ENCODE measurements around the gene KCNK7.

Gene KCNK7

DNA sequence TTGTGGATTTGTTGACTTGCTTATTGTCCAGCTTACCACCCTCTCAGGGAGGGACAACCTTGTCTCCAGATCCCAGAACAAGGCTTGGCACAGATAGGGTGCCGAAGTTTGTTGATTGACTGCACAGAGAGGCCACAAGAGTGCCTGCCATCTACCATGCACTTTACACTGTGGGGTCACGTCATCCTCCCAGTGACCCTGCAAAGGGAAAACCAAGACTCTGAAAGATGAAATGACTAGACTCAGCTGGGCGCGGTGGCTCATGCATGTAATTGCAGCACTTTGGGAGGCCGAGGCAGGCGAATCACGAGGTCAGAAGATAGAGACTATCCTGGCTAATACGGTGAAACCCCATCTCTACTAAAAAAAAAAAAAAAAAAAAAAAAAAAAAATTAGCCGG, 32.8 kb downstream of the KCNK7 start:
- H3K79me1 ChIP-seq (ENCODE audit: low read length): peaks cover 23% of the 10 kb centered on the region
- no peak overlapping the region for H3K23ac ChIP-seq (ENCODE audit: low read length)
- H4K8ac ChIP-seq (ENCODE audit: low read depth, low read length): no peak overlapping the region
- no peak overlapping the region for H3K4ac ChIP-seq (ENCODE audit: low read depth, low read length)
- no peaks in the 10 kb centered on the region for H3K36me3 ChIP-seq (ENCODE audit: control insufficient read depth in 1 of 2, insufficient read depth in 2 of 2, low read length in 2 of 2)
- H4K12ac ChIP-seq (ENCODE audit: low read depth, low read length): no peak overlapping the region
- no peak overlapping the region for H2BK5ac ChIP-seq (ENCODE audit: low read depth, low read length, poor library complexity)
- no CpG with 5 or more reads among the region's 9 CpGs for WGBS (ENCODE audit: extremely low coverage, insufficient coverage, insufficient read length)
- H3K27me3 ChIP-seq (ENCODE audit: insufficient read depth, low read length): no peaks in the 10 kb centered on the region
- no peak overlapping the region for H3K18ac ChIP-seq (ENCODE audit: low read length)
- H3K9ac ChIP-seq (ENCODE audit: low read length): no peak overlapping the region
- peak in 1 of 2 donors; percentile 31 for DNase-seq
- H3K27ac ChIP-seq (ENCODE audit: low read depth, low read length): no peak overlapping the region
- no peak overlapping the region for H2AFZ ChIP-seq (ENCODE audit: insufficient read depth, low read length, poor library complexity)
- no peak overlapping the region for H4K91ac ChIP-seq (ENCODE audit: low read depth, low read length)
- peaks cover 6% of the 10 kb centered on the region for H3K79me2 ChIP-seq (ENCODE audit: control insufficient read depth, insufficient read depth, low read length, poor library complexity)
- no peak overlapping the region for H2BK120ac ChIP-seq (ENCODE audit: insufficient read depth, low read length, poor library complexity)
- H3K9me3 ChIP-seq (ENCODE audit: insufficient read depth, low read depth, low read length): no peaks in the 10 kb centered on the region
- H3K4me3 ChIP-seq (ENCODE audit: low read depth, low read length): no peak overlapping the region
- no peak overlapping the region for H2AK5ac ChIP-seq (ENCODE audit: low read length)
- H3K4me2 ChIP-seq (ENCODE audit: low read length): no peak overlapping the region
- H3K4me1 ChIP-seq (ENCODE audit: control insufficient read depth in 1 of 2, insufficient read depth in 2 of 2, low read length in 2 of 2): peaks cover 18 to 27% of the 10 kb centered on the region in 2 experiments
- no peak overlapping the region for H3K14ac ChIP-seq (ENCODE audit: low read length)
- no peak overlapping the region for H2BK12ac ChIP-seq (ENCODE audit: low read length)

DNA sequence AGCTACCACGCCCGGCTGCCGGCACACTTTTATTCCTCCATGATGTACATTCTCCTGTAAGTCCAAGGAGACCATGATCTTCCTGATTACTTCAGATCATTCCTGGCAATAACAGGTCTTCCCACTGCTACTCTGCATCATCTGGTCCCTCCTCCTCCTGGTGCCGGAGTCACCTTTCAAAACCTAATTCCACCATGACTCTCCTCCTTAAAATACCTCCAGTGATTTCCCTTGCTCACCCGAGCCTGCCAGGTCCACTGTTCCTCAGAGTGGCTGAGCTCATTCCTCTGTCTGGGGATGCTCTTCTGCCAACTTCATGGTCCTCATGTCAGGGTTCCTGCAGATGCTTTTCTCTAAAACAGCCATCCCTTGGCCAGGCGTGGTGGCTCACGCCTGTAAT, 33.6 kb downstream of the KCNK7 start:
- Histone ChIP-seq H4K12ac (ENCODE audit: low read depth, low read length) (no peak overlapping the region), H3K14ac (ENCODE audit: low read length) (no peak overlapping the region), H3K18ac (ENCODE audit: low read length) (no peak overlapping the region), H3K4me3 (ENCODE audit: low read depth, low read length) (no peak overlapping the region), H3K9ac (ENCODE audit: low read length) (no peak overlapping the region), H2BK12ac (ENCODE audit: low read length) (no peak overlapping the region), H3K4me2 (ENCODE audit: low read length) (no peak overlapping the region), H4K91ac (ENCODE audit: low read depth, low read length) (no peak overlapping the region), H2AK5ac (ENCODE audit: low read length) (no peak overlapping the region), H3K4ac (ENCODE audit: low read depth, low read length) (no peak overlapping the region), H2AFZ (ENCODE audit: insufficient read depth, low read length, poor library complexity) (no peak overlapping the region), H2BK5ac (ENCODE audit: low read depth, low read length, poor library complexity) (no peak overlapping the region), H3K79me1 (ENCODE audit: low read length) (peaks cover 27% of the 10 kb centered on the region), H3K27ac (ENCODE audit: low read depth, low read length) (no peak overlapping the region), H3K36me3 (ENCODE audit: control insufficient read depth in 1 of 2, insufficient read depth in 2 of 2, low read length in 2 of 2) (no peaks in the 10 kb centered on the region), H3K9me3 (ENCODE audit: insufficient read depth, low read depth, low read length) (no peaks in the 10 kb centered on the region), H3K27me3 (ENCODE audit: insufficient read depth, low read length) (no peaks in the 10 kb centered on the region), H4K8ac (ENCODE audit: low read depth, low read length) (no peak overlapping the region), H3K79me2 (ENCODE audit: control insufficient read depth, insufficient read depth, low read length, poor library complexity) (peaks cover 6% of the 10 kb centered on the region), H3K4me1 (ENCODE audit: control insufficient read depth in 1 of 2, insufficient read depth in 2 of 2, low read length in 2 of 2) (peaks cover 24 to 33% of the 10 kb centered on the region in 2 experiments), H2BK120ac (ENCODE audit: insufficient read depth, low read length, poor library complexity) (no peak overlapping the region), H3K23ac (ENCODE audit: low read length) (no peak overlapping the region)
- DNase-seq: no peak
- no CpG with 5 or more reads among the region's 7 CpGs for WGBS (ENCODE audit: extremely low coverage, insufficient coverage, insufficient read length)

GRCh38 chr11:65560555-65561418, 34.8 kb downstream of the KCNK7 start:
- Histone ChIP-seq H3K36me3 (ENCODE audit: control insufficient read depth in 1 of 2, insufficient read depth in 2 of 2, low read length in 2 of 2) (no peaks in the 10 kb centered on the region), H2BK12ac (ENCODE audit: low read length) (peak overlapping the region; percentile 47), H2AFZ (ENCODE audit: insufficient read depth, low read length, poor library complexity) (no peak overlapping the region), H3K18ac (ENCODE audit: low read length) (peak overlapping the region; percentile 46), H3K4me1 (ENCODE audit: control insufficient read depth in 1 of 2, insufficient read depth in 2 of 2, low read length in 2 of 2) (peaks cover 25 to 38% of the 10 kb centered on the region in 2 experiments), H4K12ac (ENCODE audit: low read depth, low read length) (no peak overlapping the region), H3K27ac (ENCODE audit: low read depth, low read length) (peak overlapping the region; percentile 52), H3K27me3 (ENCODE audit: insufficient read depth, low read length) (no peaks in the 10 kb centered on the region), H3K14ac (ENCODE audit: low read length) (no peak overlapping the region), H2AK5ac (ENCODE audit: low read length) (peak overlapping the region; percentile 71), H3K23ac (ENCODE audit: low read length) (no peak overlapping the region), H3K79me2 (ENCODE audit: control insufficient read depth, insufficient read depth, low read length, poor library complexity) (peaks cover 6% of the 10 kb centered on the region), H3K9ac (ENCODE audit: low read length) (no peak overlapping the region), H4K91ac (ENCODE audit: low read depth, low read length) (peak overlapping the region; percentile 61), H2BK5ac (ENCODE audit: low read depth, low read length, poor library complexity) (no peak overlapping the region), H3K79me1 (ENCODE audit: low read length) (peaks cover 27% of the 10 kb centered on the region), H2BK120ac (ENCODE audit: insufficient read depth, low read length, poor library complexity) (no peak overlapping the region), H4K8ac (ENCODE audit: low read depth, low read length) (peak overlapping the region; percentile 1), H3K4me2 (ENCODE audit: low read length) (peak overlapping the region; percentile 3), H3K9me3 (ENCODE audit: insufficient read depth, low read depth, low read length) (no peaks in the 10 kb centered on the region), H3K4me3 (ENCODE audit: low read depth, low read length) (no peak overlapping the region), H3K4ac (ENCODE audit: low read depth, low read length) (no peak overlapping the region)
- peak in 1 of 2 donors; percentile 28 for DNase-seq
- WGBS (ENCODE audit: extremely low coverage, insufficient coverage, insufficient read length): no CpG with 5 or more reads among the region's 15 CpGs

DNA sequence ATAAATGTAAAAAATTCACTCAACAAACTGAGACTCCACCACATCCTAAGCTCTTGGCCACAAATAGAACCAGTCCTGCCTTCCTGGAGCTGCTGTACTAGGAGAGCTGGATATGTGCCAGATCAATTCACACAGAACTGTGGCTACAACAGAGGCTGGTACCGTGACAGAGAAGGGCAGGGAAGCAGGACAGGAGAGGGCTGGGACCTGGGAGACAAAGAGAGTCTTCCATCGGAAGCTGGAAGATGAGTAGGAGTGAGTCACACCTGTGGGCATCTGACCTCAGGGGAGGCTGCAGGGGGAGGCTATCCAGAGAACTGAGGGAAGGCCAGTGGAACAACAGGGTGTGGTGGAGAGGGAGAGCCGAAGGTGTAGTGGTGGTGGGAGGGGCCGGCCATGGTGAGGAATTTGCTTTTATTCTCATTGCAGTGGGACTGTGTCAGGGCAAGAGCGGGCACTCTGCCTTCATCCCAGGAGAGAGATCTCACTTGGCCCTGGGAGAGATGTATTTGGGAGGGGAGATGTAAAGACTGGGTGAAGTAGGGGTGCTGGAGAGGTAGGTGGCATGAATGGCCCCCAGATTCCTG, 35.6 kb downstream of the KCNK7 start:
- Histone ChIP-seq H3K4me3 (ENCODE audit: low read depth, low read length) (no peak overlapping the region), H3K4ac (ENCODE audit: low read depth, low read length) (no peak overlapping the region), H2AK5ac (ENCODE audit: low read length) (peak overlapping the region; percentile 29), H2BK120ac (ENCODE audit: insufficient read depth, low read length, poor library complexity) (no peak overlapping the region), H3K79me1 (ENCODE audit: low read length) (peaks cover 27% of the 10 kb centered on the region), H3K27me3 (ENCODE audit: insufficient read depth, low read length) (no peaks in the 10 kb centered on the region), H3K4me1 (ENCODE audit: control insufficient read depth in 1 of 2, insufficient read depth in 2 of 2, low read length in 2 of 2) (peaks cover 32 to 42% of the 10 kb centered on the region in 2 experiments), H3K23ac (ENCODE audit: low read length) (no peak overlapping the region), H3K27ac (ENCODE audit: low read depth, low read length) (peak overlapping the region; percentile 52), H3K36me3 (ENCODE audit: control insufficient read depth in 1 of 2, insufficient read depth in 2 of 2, low read length in 2 of 2) (no peaks in the 10 kb centered on the region), H3K4me2 (ENCODE audit: low read length) (peak overlapping the region; percentile 3), H2AFZ (ENCODE audit: insufficient read depth, low read length, poor library complexity) (no peak overlapping the region), H2BK12ac (ENCODE audit: low read length) (peak overlapping the region; percentile 14), H4K8ac (ENCODE audit: low read depth, low read length) (no peak overlapping the region), H2BK5ac (ENCODE audit: low read depth, low read length, poor library complexity) (no peak overlapping the region), H3K18ac (ENCODE audit: low read length) (peak overlapping the region; percentile 12), H3K9ac (ENCODE audit: low read length) (no peak overlapping the region), H4K91ac (ENCODE audit: low read depth, low read length) (peak overlapping the region; percentile 13), H3K9me3 (ENCODE audit: insufficient read depth, low read depth, low read length) (no peaks in the 10 kb centered on the region), H3K14ac (ENCODE audit: low read length) (no peak overlapping the region), H4K12ac (ENCODE audit: low read depth, low read length) (no peak overlapping the region), H3K79me2 (ENCODE audit: control insufficient read depth, insufficient read depth, low read length, poor library complexity) (peaks cover 6% of the 10 kb centered on the region)
- WGBS (ENCODE audit: extremely low coverage, insufficient coverage, insufficient read length): no CpG with 5 or more reads among the region's 5 CpGs
- peak; percentile 95 to 96 for DNase-seq

All from trophoblast cell (in vitro differentiated cells and primary cell).